ENCODE data around the gene LDHB. TPM values are rescaled to one million over a fixed set of nuclear protein-coding genes. Genes with fewer than 3 reads are reported as not detected.

Gene LDHB
- total RNA-seq, 1 donor from 2014 or later, result 532 TPM

- Mint-ChIP-seq H3K9me3 (ENCODE audit: low read depth) (no peaks in the 10 kb centered on the region), H3K27ac (ENCODE audit: unreplicated experiment) (no peak overlapping the region), H3K27me3 (ENCODE audit: low read depth) (peaks cover 9% of the 10 kb centered on the region), H3K36me3 (ENCODE audit: low read depth) (no peaks in the 10 kb centered on the region), H3K4me1 (ENCODE audit: low read depth) (peaks cover 17% of the 10 kb centered on the region), H3K4me3 (ENCODE audit: unreplicated experiment) (no peak overlapping the region)
- no peak for DNase-seq (ENCODE audit: low spot score)
- no peak for TF ChIP-seq CTCF (IDR thresholded peaks at IDR 0.05)
Measured at GRCh38 chr12:21678959-21679358, 21.3 kb upstream of the LDHB start.

GRCh38 chr12:21677622-21678277, 20.1 kb upstream of the LDHB start:
- Mint-ChIP-seq H3K4me1 (ENCODE audit: low read depth) (peaks cover 17% of the 10 kb centered on the region), H3K27me3 (ENCODE audit: low read depth) (peaks cover 5% of the 10 kb centered on the region), H3K4me3 (ENCODE audit: unreplicated experiment) (no peak overlapping the region), H3K9me3 (ENCODE audit: low read depth) (no peaks in the 10 kb centered on the region), H3K27ac (ENCODE audit: unreplicated experiment) (no peak overlapping the region), H3K36me3 (ENCODE audit: low read depth) (no peaks in the 10 kb centered on the region)
- no peak for DNase-seq (ENCODE audit: low spot score)
- TF ChIP-seq CTCF (IDR thresholded peaks at IDR 0.05), result no peak

GRCh38 chr12:21677204-21677603, 19.6 kb upstream of the LDHB start:
- no peak for TF ChIP-seq CTCF (IDR thresholded peaks at IDR 0.05)
- peak; percentile 75 for DNase-seq (ENCODE audit: low spot score)
- no peaks in the 10 kb centered on the region for H3K9me3 Mint-ChIP-seq (ENCODE audit: low read depth)
- no peak overlapping the region for H3K4me3 Mint-ChIP-seq (ENCODE audit: unreplicated experiment)
- peaks cover 5% of the 10 kb centered on the region for H3K27me3 Mint-ChIP-seq (ENCODE audit: low read depth)
- no peaks in the 10 kb centered on the region for H3K36me3 Mint-ChIP-seq (ENCODE audit: low read depth)
- H3K27ac Mint-ChIP-seq (ENCODE audit: unreplicated experiment), result no peak overlapping the region
- peaks cover 18% of the 10 kb centered on the region for H3K4me1 Mint-ChIP-seq (ENCODE audit: low read depth)

GRCh38 chr12:21676776-21677175, 19.1 kb upstream of the LDHB start:
- H3K9me3 Mint-ChIP-seq (ENCODE audit: low read depth), result no peaks in the 10 kb centered on the region
- peaks cover 23% of the 10 kb centered on the region for H3K4me1 Mint-ChIP-seq (ENCODE audit: low read depth)
- no peak for TF ChIP-seq CTCF (IDR thresholded peaks at IDR 0.05)
- DNase-seq (ENCODE audit: low spot score), result no peak
- H3K36me3 Mint-ChIP-seq (ENCODE audit: low read depth), result no peaks in the 10 kb centered on the region
- H3K27me3 Mint-ChIP-seq (ENCODE audit: low read depth), result peaks cover 2% of the 10 kb centered on the region
- no peak overlapping the region for H3K27ac Mint-ChIP-seq (ENCODE audit: unreplicated experiment)
- H3K4me3 Mint-ChIP-seq (ENCODE audit: unreplicated experiment), result no peak overlapping the region

GRCh38 chr12:21675641-21676040, 18.0 kb upstream of the LDHB start:
- Mint-ChIP-seq H3K4me1 (ENCODE audit: low read depth) (peaks cover 23% of the 10 kb centered on the region), H3K4me3 (ENCODE audit: unreplicated experiment) (no peak overlapping the region), H3K9me3 (ENCODE audit: low read depth) (no peaks in the 10 kb centered on the region), H3K27ac (ENCODE audit: unreplicated experiment) (no peak overlapping the region), H3K27me3 (ENCODE audit: low read depth) (peaks cover 2% of the 10 kb centered on the region), H3K36me3 (ENCODE audit: low read depth) (no peaks in the 10 kb centered on the region)
- no peak for TF ChIP-seq CTCF (IDR thresholded peaks at IDR 0.05)
- DNase-seq (ENCODE audit: low spot score), result no peak
